HEK293 (cell line): ENCODE measurements around the gene ITGA2B.

Experiments used
- CTCF ChIP-seq: fragments of 450-650 bp; formaldehyde crosslinking; IDR thresholded peaks from 2 replicates; pipeline ENCODE4 v1.5.1; 2016; ENCODE audit warnings: missing biosample characterization, missing genetic modification characterization
- PBX3 ChIP-seq: sonication (generic); formaldehyde crosslinking; IDR thresholded peaks from 2 replicates; pipeline ENCODE4 v1.8.1; 2022; ENCODE audit warnings: mild to moderate bottlenecking, moderate library complexity, missing genetic modification reagents
- SP2 ChIP-seq: fragments of 450-650 bp; formaldehyde crosslinking; IDR thresholded peaks from 2 replicates; pipeline ENCODE4 v1.5.1; 2016; ENCODE audit warnings: missing biosample characterization, missing genetic modification characterization
- YY1 ChIP-seq: fragments of 450-650 bp; formaldehyde crosslinking; IDR thresholded peaks from 2 replicates; pipeline ENCODE4 v1.5.1; 2018; ENCODE audit warnings: missing biosample characterization, missing genetic modification characterization
- ZBTB7A ChIP-seq: fragments of 450-650 bp; formaldehyde crosslinking; IDR thresholded peaks from 2 replicates; pipeline ENCODE4 v1.5.1; 2016; ENCODE audit warnings: low read depth, missing biosample characterization, missing genetic modification characterization
- ZNF175 ChIP-seq: fragments of 450-650 bp; formaldehyde crosslinking; IDR thresholded peaks from 2 replicates; pipeline ENCODE4 v1.5.1; 2016; ENCODE audit warnings: missing biosample characterization, missing genetic modification characterization
- ZNF18 ChIP-seq: fragments of 450-650 bp; formaldehyde crosslinking; IDR thresholded peaks from 2 replicates; pipeline ENCODE4 v1.5.1; 2016; ENCODE audit warnings: missing biosample characterization, missing genetic modification characterization
- ZNF23 ChIP-seq: fragments of 450-650 bp; formaldehyde crosslinking; IDR thresholded peaks from 2 replicates; pipeline ENCODE4 v1.5.1; 2016; ENCODE audit warnings: missing biosample characterization, missing genetic modification characterization, borderline replicate concordance
- ZNF664 ChIP-seq: fragments of 450-650 bp; formaldehyde crosslinking; IDR thresholded peaks from 2 replicates; pipeline ENCODE4 v1.5.1; 2016; ENCODE audit warnings: missing biosample characterization, missing genetic modification characterization
- ZSCAN5A ChIP-seq: fragments of 450-650 bp; formaldehyde crosslinking; IDR thresholded peaks from 2 replicates; pipeline ENCODE4 v1.5.1; 2016; ENCODE audit warnings: missing biosample characterization, missing genetic modification characterization

GRCh38 chr17:44375196-44376017 is 14.0 kb downstream of the ITGA2B start:
- TF ChIP-seq CTCF (tag by site-specific recombination): no peak
- TF ChIP-seq YY1 (tag by site-specific recombination): no peak
- TF ChIP-seq ZNF23 (tag by site-specific recombination): no peak
- TF ChIP-seq ZNF664 (tag by site-specific recombination): no peak
- no peak for TF ChIP-seq ZNF18 (tag by site-specific recombination)
- no peak for TF ChIP-seq ZSCAN5A (tag by site-specific recombination)
- TF ChIP-seq ZBTB7A: no peak
- TF ChIP-seq SP2 (tag by site-specific recombination): no peak
- TF ChIP-seq ZNF175 (tag by site-specific recombination): no peak
- TF ChIP-seq PBX3 (CRISPR knock-in tag): no peak
